ENCODE measurements around the gene RNU6-1. TPM values are rescaled to one million over a fixed set of nuclear protein-coding genes. Genes with fewer than 3 reads are reported as not detected.

Gene RNU6-1
- total RNA-seq, 1 experiment from 2014 or later, result not detected

DNA sequence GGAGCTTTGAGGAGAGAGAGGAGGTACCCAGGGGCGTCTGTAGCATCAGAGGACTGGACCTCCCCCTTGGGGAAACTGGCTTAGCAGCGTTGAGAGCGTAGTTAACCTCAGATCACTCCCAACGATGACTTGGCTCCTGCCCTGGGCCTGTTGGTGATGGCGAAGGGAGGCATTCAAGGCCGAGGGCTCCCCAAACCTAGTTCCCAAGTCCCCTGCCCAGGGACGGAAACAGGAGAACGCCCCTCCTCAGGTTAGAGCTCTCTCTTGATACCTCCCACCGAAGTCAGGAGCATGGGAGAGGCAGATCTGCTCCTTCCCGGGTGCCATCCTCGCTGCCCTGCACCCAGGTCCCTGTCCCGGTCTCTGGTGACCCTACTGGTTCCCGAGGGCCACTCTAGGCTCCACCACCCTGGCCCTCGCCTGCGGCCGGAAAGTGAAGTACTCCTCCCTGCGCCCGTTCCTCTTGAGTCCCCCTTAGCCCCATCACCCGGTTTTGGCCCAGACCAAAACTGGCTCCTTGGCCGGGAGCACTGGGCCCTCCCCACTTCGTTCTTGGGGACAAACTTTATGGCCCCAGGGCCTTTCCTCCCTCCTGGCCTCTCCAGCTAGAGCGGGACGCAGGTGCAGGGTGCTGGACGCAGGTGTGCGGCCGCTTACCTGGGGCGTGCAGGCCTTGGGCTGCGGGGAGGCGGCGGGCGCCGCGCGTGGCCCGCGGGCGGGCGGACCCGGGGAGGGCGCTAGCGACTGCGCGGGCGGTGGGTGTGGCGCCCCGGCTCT, 17.1 kb downstream of the RNU6-1 start:
- no peak for DNase-seq (ENCODE audit: low read depth)

DNA sequence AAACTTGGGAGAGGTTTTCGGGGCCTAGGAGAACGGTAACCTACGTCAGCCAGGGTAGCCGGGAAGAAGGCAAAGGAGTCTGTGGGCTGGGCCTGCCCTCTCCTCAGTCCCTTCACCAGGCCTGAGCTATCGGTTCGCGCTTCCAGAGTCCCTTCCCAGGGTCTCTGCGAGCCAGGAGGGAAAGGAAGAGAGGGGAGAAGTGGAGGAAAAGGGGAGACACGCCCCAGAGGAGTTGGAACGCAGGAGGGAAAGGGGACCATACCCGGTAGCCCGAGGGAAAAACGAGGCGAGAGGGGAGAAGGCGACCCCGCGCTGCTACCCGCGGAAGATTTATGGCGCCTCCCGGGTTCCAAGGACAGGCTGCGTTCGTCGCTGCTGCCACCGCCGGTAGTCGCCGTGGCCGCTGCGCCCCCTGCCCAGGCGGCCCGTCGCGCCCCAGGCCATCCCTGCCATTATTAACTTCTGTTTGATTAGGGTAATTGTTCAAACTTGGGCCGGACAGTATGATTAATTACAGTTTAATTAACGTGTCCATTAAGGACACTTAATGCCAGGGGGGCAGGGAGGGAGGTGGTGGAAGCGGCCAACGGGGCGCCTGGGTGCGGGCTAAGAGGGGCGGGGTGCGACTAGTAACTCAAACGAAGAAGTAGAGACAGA, 17.9 kb downstream of the RNU6-1 start:
- DNase-seq (ENCODE audit: low read depth), result no peak

DNA sequence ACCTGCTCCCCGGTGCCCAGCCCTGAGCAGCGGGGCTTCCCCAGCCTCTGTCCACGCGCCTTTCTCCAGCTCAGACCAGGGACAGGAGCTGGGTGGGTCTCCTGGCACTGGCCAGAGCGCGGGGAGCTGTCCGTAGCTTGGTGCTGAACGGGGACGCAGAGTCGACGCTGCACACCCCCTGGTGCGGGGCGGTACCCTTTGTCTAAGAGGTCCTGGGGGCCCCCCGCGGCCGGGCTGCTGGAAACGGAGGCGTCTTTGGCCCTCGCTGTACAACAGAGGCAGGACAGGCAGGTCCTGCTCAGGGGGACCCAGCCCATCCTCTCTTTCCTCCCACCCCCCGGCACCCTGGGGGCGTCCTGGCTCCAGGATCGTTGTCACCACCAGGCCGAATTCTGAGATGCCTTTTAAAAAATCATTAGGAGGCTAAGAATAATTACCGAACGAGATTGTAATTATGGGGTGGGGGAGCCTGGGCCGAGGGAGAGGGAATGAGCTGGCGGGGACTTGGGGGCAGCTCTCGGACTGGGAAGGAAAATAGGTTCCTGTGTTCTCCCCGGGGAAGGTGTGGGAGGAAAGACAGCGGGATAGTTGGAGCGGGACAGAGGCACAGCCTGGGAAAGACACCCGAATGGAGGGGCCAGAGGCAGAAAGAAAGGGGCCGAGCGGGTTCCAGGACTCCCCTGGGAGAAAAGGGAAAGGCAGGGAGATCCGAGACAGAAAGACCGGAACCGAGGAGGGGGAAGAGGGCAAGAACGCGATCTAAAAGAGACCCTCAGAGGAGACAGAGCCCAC, 18.7 kb downstream of the RNU6-1 start:
- peak; percentile 38 for DNase-seq (ENCODE audit: low read depth)

DNA sequence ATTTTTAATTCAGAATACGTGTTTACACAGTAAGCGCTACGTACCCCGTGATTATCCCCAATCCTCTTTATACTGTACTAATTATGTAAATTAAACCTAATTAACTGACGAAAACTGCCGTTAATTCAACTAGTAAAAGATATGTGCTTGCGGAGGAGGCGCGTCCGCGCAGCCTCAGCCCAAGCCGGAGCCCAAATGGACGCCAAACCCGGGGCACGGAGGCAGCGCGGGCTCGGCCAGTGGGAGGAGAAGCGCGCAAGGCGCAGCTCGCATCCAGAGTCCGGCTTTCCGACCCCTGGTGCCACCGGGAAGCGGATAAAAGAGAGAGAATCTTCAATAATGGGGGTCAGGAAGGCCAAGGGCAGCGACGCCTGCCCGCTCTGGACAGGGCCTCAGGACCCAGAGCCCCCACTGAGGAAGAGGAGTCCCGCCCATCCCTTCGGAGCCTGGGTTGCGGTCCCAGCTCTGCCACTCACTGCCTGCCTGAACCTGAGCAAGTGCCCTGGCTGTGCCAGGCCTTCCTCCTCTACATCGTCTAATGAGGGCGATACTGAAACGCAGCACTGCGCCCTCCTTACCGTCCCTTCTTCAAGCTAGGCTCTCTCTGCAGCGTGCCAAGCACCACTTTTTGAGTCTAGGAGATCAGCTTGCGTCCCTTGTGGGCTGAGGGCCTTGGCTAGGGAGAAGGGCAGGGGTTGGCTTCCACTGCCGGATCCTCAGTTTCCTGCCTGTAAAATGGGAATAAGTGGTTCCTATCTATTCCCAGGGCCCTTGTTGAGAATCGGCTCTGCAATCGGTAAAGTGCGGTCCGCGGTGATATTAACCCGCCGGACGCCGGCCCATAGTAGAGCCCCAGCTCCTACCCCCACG, 19.5 kb downstream of the RNU6-1 start:
- no peak for DNase-seq (ENCODE audit: low read depth)

DNA sequence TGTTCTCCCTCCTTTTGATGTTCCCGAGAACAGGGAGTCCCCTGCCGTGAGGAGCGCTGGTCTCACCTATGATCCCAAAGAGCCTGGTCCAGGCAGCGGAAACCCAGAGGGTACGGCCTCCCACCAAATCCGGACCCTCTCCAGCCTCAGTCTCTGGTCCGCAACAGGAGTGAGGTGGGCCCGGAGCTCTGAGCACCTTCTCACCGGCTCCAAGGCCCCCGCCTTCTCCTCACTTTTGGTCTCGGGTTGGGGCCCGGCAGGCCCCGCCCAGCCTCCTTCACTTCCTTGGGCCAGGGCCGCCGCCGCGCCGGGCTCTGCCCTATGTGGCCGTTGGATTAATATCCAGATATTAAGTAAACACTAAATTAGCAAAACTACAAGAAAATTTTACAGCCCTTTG, 20.2 kb downstream of the RNU6-1 start:
- no peak for DNase-seq (ENCODE audit: low read depth)

DNA sequence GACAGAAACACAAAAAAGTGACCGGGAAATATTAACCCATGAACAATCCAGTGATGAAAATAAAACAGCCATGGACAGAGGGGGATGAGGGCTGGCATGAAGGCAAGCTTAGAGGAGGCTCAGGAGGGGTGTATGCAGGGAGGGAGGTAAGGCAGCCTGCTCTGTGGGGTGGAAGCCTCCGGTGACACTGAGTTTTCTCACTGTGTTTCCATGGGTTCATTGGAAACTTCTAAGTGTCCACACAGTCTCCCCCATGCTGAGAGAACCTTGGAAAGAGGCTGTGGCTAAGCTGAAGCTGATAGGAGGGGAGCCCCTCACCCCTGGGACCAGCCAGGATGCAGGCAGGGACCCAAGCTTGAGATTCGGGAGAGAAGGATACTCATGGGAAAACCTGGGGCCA, 21.4 kb downstream of the RNU6-1 start:
- DNase-seq (ENCODE audit: low read depth), result no peak

DNA sequence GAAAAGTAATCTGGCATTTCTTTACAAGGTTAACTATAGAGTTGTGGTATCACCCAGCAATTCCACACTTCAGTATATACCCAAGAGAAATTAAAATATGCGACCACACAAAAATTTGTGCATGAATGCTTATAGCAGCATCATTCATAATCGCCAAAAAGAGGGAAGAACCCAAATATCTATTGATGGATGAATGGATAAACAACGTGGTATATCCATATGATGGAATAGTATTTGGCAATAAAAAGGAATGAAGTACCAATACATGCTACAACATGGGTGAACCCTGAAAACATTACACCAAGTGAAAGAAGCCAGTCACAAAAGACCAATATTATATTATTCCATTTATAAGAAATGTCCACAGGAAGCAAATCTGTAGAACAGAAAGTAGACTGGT, 23.2 kb downstream of the RNU6-1 start:
- no peak for DNase-seq (ENCODE audit: low read depth)

DNA sequence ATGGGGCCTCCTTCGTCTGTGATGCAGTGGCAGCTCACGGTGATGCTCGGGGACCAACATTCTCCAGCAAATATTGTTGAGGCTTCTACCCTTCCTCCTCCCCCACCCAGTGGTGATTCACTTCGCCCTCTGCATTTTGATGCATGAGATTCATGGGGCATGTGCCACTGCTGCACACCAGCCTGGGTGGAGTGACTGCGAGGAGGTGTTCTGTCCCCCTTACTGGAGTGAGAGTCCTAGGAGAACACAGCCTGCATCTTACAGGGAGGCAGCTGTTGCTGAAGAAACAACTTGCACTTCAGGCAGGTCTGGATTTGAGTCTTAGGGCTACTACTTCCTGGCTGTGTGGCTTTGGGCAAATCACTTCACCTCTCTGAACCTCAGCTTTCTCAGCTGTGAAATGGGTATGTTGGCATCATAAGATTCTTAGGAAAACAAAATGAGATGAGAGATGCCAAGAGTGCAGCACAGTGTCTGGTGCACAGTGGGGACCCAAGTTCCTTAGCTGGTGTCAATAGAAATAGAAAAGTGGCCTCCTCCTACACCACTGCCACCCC, 24.7 kb downstream of the RNU6-1 start:
- DNase-seq (ENCODE audit: low read depth), result no peak

DNA sequence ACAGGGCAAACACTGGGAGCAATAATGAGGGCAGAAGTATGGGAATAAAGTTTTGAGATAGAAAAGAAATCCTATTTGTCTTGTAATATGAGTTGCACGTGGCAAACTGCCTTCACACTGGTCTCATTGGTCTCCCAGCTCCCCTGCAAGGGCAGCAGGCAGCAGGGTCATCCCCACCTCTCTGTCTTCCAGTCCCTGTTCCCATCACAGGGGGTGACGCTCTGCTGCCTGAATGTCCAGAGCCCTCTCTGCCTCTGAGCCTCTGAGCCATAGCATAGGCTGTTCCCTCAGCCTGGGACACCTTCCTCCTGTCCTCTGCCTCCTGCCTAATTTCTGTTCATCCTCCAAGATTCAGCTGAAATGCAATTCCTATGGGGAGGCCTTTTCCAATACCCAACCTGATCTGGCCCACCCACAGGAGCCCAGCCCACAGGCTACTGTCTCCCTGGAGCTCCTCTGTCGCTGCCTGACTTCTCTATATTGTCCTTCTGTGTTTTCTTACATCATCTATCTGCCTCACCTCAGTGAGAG, 26.7 kb downstream of the RNU6-1 start:
- no peak for DNase-seq (ENCODE audit: low read depth)

DNA sequence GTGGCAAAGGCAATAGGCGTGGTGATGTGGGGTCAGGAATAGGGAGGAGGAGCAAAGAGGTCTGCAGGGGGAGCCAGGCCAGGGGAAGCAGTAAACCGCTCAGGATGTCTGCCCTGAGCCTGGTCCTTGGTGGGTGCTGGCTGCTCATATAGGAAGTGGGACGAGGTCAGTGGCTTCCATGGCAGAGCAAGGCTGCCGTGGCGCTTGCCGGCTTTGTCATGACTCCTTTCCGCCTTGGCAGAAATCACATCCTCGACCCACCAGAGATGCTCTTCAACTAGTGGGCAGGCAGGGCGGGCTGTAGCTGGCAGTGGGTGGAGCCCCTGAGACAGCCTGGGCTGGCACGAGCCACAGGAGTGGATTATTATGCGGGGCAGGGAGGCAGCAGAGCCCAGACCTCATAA, 27.6 kb downstream of the RNU6-1 start:
- no peak for DNase-seq (ENCODE audit: low read depth)

DNA sequence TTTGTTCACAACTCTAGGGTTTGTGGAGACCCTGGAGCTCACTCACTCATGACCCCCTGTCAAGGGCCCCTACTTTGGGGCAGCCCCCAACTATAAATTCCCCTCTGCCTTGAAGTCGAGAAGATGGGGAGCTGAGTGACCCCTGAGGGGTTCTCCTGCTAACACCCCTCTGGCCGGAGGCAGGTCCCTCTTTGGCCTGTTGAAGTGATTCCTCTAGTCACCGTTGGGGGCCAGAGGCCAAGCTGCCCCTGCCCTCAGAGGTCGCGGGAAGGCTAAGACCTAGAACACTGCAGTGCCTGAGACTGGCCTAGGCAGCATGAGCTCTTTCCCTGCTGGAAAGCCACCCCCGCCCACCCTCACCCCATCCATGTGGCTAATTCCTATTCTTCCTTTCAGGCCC, 30.0 kb downstream of the RNU6-1 start:
- no peak for DNase-seq (ENCODE audit: low read depth)

DNA sequence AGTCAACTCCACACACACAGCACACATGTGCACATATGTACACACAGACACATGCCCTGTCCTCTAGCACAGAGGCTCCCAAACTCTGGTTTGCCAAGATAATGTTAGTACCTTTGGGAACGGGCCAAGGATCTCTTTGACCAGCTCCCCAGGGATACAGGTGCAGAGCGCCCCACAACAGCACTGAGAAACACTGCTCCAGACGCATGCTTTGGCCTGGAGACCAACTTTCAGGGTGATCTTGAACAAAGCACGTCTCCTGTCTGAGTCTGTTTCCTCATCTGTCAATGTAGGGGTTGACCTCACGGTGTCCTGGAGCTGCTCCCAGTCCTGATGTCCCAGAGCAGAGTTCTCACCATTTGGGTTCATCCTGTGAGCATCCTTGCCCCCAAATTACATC, 30.4 kb downstream of the RNU6-1 start:
- no peak for DNase-seq (ENCODE audit: low read depth)

DNA sequence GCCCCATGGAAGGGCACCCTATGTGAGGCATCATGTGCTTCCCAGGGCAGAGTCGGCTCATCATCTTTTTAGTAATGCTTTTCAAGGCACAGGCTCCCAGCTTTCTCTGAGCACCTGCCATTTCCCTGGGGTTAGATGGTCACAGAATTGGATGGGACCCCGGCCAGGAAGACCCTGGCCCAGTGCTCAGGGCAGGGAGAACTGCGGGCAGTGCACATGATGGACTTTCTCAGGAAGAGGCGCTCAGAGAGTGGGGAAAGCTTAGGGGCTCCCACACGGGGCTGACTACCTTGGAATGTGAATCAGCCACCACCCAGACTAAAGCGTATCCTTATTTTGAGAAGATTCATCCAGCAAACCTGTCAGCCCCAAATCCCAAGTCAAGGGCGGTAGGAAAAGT, 31.0 kb downstream of the RNU6-1 start:
- DNase-seq (ENCODE audit: low read depth), result no peak

DNA sequence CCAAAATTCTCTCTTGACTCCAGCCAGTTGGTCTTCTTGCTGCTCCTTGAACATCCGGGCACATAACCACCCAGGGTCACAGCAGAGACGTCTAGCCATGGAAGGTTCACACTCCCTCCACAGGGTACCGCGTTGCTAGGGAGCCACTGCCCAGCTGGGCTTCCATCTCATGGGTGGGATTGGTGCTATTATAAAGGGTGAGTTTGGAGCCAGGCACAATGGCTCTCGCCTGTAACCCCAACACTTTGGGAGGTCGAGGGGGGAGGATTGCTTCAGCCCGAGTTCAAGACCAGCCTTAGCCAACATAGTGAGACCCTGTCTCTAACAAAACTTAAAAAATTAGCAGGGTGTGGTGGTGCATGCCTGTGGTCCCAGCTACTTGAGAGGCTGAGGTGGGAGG, 32.0 kb downstream of the RNU6-1 start:
- DNase-seq (ENCODE audit: low read depth), result no peak

DNA sequence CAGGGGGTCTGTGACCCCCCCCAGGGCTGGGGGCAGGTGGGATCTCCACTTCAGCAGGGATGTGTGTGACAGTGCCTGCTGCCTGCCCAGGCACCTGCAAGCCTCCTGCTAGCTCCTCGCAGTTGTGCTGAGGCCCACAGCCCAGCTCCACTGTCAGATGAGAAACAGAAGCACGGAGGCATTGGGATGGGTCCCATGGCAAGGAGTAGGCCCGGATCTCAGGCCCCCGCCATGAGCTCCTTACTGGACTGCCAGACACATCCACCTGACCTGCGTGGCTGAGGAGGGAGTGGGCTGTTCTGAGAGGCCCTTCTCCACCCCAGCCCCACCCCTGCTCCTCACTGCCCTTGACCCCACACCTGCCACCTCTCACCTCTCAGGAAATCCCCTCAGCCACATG, 32.7 kb downstream of the RNU6-1 start:
- DNase-seq (ENCODE audit: low read depth), result no peak

DNA sequence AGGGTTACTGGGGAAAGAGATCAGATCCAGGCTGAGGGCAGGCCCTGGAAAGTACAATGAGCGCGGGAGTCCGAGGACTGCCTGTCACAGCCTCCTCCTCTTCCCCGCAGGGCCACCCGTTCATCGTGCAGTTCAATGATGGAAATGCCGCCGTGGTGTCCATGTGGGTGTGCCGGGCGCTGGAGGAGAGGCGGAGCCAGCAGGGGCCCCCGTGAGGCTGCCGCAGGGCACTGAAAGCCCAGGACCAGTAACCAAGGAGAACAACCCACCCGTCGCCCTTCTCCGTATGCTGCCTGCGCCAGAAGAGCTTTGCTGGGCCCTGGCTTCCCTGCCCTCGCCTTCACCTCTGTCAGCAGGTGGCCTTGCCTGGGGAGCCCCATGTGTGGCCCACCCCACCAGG, 33.3 kb downstream of the RNU6-1 start:
- DNase-seq (ENCODE audit: low read depth), result no peak

DNA sequence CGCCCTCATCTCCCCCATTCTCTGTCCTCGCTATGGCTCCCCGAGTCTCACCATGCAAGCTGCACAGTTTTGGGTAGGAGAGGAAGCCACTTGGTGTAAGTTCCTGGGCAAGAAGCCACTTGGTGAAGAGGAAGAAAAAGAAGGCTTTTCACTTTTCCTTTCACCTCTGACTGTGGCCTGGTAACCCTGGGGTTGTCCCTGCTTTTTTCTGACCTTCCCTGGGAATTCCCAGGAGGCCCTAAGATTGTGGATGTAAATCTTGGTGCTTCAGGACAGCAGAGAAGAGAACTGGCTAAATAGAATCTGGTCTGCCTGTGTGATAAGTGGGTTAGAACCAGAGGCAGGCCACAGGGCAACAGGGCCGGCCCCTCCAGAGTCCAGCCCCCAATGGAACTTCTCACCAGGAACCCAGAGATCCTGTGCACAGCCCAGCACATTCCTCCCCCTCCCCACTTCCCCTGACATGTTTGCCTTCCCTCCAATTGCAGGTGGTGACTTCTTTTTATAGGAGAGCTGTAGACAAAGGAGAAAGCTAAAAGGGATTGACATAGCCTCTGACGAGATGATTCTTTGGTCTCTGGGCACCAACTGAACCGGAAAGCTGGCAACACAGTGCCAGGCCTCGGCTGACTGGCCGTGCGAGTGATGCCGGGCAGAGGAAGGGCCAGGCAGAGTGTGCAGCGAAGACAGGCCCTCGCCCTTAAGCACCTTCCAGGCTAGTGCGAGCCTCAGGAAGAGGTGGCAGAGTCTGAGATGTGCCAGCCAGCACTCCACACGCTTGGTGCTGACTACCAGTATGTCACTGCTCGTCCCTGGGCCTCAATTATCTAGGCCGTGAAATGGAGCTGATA, 34.0 kb downstream of the RNU6-1 start:
- DNase-seq (ENCODE audit: low read depth), result no peak

DNA sequence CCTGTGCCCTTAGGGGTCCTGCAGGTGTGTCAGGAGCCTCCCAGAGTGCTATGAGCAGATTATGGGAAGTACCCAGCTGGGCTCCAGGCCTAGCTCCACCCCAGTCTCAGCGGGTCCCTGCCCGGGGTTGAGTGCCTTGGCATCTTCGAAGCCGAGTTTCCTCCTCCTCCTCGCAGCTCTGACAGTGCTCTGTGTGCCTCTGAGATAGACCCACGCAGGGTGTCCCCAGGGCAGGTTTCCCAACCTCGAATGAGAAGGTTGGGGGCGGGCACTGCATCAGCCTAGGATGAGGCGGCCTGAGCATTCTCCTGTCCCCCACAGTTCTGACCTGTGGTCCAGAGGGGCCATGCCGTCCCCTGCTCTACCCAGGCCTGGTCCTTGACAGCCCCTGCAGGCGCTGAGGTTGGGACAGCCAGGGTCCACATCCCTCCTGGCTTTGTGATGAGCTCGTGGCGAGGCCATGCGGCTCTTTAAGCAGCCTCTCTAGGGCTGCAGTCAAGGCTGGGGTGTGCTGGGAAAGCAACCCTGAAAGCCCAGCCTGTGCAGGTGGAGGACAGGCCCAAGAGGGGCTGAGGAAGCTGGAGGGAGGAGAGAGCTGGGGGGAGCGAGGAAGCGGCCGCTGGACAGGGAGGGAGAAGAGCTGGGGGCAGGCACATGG, 34.7 kb downstream of the RNU6-1 start:
- DNase-seq (ENCODE audit: low read depth), result no peak

DNA sequence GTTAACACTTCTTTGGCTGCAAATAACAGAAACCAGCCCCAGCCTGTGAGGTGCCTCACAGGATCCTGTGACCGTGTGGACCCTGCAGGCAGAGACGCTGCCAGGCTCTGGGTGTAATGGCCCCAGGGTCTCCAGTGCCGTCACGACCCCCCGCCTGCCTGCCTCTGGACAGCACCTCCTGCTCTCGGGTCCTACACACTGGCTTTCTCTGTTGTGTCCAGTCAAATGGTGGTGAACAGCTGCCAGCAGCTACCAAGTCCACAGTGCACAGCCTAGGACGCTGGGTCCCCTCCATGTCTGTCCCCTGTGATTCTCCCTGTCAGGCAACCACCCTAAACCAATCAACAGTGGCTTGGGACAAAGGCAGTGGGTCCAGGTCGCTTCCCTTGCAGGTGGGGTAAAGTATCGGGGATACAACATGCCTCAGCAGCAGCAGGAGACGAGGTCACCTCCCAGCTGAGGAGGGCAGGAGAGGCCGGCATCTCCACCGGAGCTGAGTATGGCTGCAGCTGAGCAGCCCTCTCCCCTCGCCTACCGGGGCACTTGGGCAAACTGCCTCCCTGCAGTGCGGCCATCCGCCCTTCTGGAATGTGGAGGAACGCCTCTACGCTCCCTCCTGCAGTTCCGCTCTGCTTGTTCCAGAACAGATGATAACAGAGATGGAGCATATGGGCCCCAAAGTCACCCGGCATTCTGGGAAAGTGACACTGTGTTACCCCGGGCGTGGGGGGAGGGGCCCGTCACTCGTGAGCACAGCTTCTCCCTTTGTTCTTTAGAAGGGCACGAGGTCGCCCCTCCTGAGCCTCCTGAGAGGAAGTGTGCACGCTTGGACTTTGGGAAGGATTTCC, 35.6 kb downstream of the RNU6-1 start:
- DNase-seq (ENCODE audit: low read depth), result no peak

Measured in LHCN-M2 (cell line).